Measurements from ENCODE around the gene OLAH. TPM values are rescaled to one million over a fixed set of nuclear protein-coding genes. Genes with fewer than 3 reads are reported as not detected.
A peak's percentile ranks its signal among the peaks of the same experiment; 100 is the strongest.

OLAH gene
- polyA plus RNA-seq, 1 donor from 2014 or later: not detected

GRCh38 chr10:15084502-15084922 lies 40.8 kb downstream of the OLAH start:
- H3K27me3 ChIP-seq (ENCODE audit: insufficient read depth, low read depth, low read length): no peaks in the 10 kb centered on the region
- H3F3A ChIP-seq (ENCODE audit: insufficient read depth, low read length, poor library complexity, severe bottlenecking): no peaks in the 10 kb centered on the region
- no peaks in the 10 kb centered on the region for H3K9me2 ChIP-seq (ENCODE audit: insufficient read depth, low read length)
- no peak overlapping the region for H3K27ac ChIP-seq (ENCODE audit: low read length)
- TF ChIP-seq TAF1 (IDR thresholded peaks at IDR 0.05; ENCODE audit: low read depth): no peak
- TF ChIP-seq EP300 (conservative IDR thresholded peaks at IDR 0.05; ENCODE audit: poor library complexity, severe bottlenecking): no peak
- no peak for TF ChIP-seq MXI1 (conservative IDR thresholded peaks at IDR 0.05; ENCODE audit: poor library complexity, severe bottlenecking)
- TF ChIP-seq RAD21 (conservative IDR thresholded peaks at IDR 0.05): no peak
- no peak for TF ChIP-seq EZH2 (IDR thresholded peaks at IDR 0.05; ENCODE audit: borderline replicate concordance, insufficient read depth, low read length, poor library complexity, severe bottlenecking)
- no peak overlapping the region for H3K9ac ChIP-seq (ENCODE audit: low read length)
- no peaks in the 10 kb centered on the region for H3K36me3 ChIP-seq (ENCODE audit: insufficient read depth, low read length)
- no peaks in the 10 kb centered on the region for H4K20me1 ChIP-seq (ENCODE audit: insufficient read depth)
- no peak overlapping the region for H2AFZ ChIP-seq (ENCODE audit: low read depth, low read length)
- no peak overlapping the region for H3K4me2 ChIP-seq (ENCODE audit: low read length)
- no peaks in the 10 kb centered on the region for H3K79me2 ChIP-seq (replicated peaks; ENCODE audit: insufficient read depth, low read length)
- no peak overlapping the region for H3K4me3 ChIP-seq (ENCODE audit: low read length)
- no peaks in the 10 kb centered on the region for H3K9me3 ChIP-seq (ENCODE audit: low read length)

- Histone ChIP-seq H4K20me1 (ENCODE audit: insufficient read depth) (no peaks in the 10 kb centered on the region), H3K79me2 (replicated peaks; ENCODE audit: insufficient read depth, low read length) (no peaks in the 10 kb centered on the region), H3F3A (ENCODE audit: insufficient read depth, low read length, poor library complexity, severe bottlenecking) (no peaks in the 10 kb centered on the region), H2AFZ (ENCODE audit: low read depth, low read length) (peak within 1 kb of the TSS; percentile 66), H3K27me3 (ENCODE audit: insufficient read depth, low read depth, low read length) (no peaks in the 10 kb centered on the region), H3K9me3 (ENCODE audit: low read length) (no peaks in the 10 kb centered on the region), H3K9me2 (ENCODE audit: insufficient read depth, low read length) (no peaks in the 10 kb centered on the region), H3K27ac (ENCODE audit: low read length) (no peak within 1 kb of the TSS), H3K9ac (ENCODE audit: low read length) (peak within 1 kb of the TSS; percentile 62), H3K4me2 (ENCODE audit: low read length) (peak within 1 kb of the TSS; percentile 80), H3K36me3 (ENCODE audit: insufficient read depth, low read length) (no peaks in the 10 kb centered on the region), H3K4me3 (ENCODE audit: low read length) (peak within 1 kb of the TSS; percentile 95)
- peak; percentile 87 for TF ChIP-seq MXI1 (conservative IDR thresholded peaks at IDR 0.05; ENCODE audit: poor library complexity, severe bottlenecking)
- TF ChIP-seq REST (IDR thresholded peaks at IDR 0.05; ENCODE audit: borderline replicate concordance): no peak
- TF ChIP-seq TAF1 (IDR thresholded peaks at IDR 0.05; ENCODE audit: low read depth): peak; percentile 40
- peak; percentile 70 for TF ChIP-seq CTCF (IDR thresholded peaks at IDR 0.05; ENCODE audit: poor library complexity, severe bottlenecking)
- peak; percentile 49 for TF ChIP-seq RAD21 (conservative IDR thresholded peaks at IDR 0.05)
- peak; percentile 62 for TF ChIP-seq POLR2AphosphoS5 (IDR thresholded peaks at IDR 0.05)
- TF ChIP-seq EP300 (conservative IDR thresholded peaks at IDR 0.05; ENCODE audit: poor library complexity, severe bottlenecking): no peak
- TF ChIP-seq EZH2 (IDR thresholded peaks at IDR 0.05; ENCODE audit: borderline replicate concordance, insufficient read depth, low read length, poor library complexity, severe bottlenecking): no peak
- TF ChIP-seq SMC3 (conservative IDR thresholded peaks at IDR 0.05; ENCODE audit: poor library complexity): peak; percentile 54
Observed at GRCh38 chr10:15088428-15089261, 44.9 kb downstream of the OLAH start, which contains the start of gene ACBD7. Gene ACBD7, minus strand, starts transcription at chr10:15088776. Its CDS starts 48 bp downstream, at chr10:15088728.
